Astrocyte (in vitro differentiated cells and primary cell): ENCODE measurements around the gene CDO1. TPM values are rescaled to one million over a fixed set of nuclear protein-coding genes. Genes with fewer than 3 reads are reported as not detected.

Source experiments
- DNase-seq: peaks from one replicate; pipeline ENCODE4 v3.0.0-alpha.2; 2010; ENCODE audit warnings: low read depth
- FAIRE-seq: peaks from 2 replicates; lab custom pipeline; 2011; peaks lifted over from hg19 to GRCh38; lab: Jason Lieb, UNC
- H2AFZ ChIP-seq: 2 replicates; pipeline ENCODE4 v1.6.0; 2012; ENCODE audit warnings: low read depth, low read length, inconsistent platforms
- H3K27ac ChIP-seq: 2 replicates; pipeline ENCODE4 v1.5.1; 2011; ENCODE audit warnings: low read depth, low read length, inconsistent platforms
- H3K27me3 ChIP-seq: 2 replicates; pipeline ENCODE4 v1.6.0; 2011; ENCODE audit warnings: low read length, inconsistent platforms; ENCODE audit not compliant: insufficient read depth
- H3K36me3 ChIP-seq: 2 replicates; pipeline ENCODE4 v1.5.1; 2011; ENCODE audit warnings: low read length, inconsistent platforms; ENCODE audit not compliant: insufficient read depth
- H3K4me1 ChIP-seq: 2 replicates; pipeline ENCODE4 v1.5.1; 2011; ENCODE audit warnings: low read length, inconsistent platforms; ENCODE audit not compliant: insufficient read depth
- H3K4me2 ChIP-seq: 2 replicates; pipeline ENCODE4 v1.6.0; 2012; ENCODE audit warnings: low read length, inconsistent platforms
- H3K4me3 ChIP-seq: 2 replicates; pipeline ENCODE4 v1.5.1; 2011; ENCODE audit warnings: low read depth, mild to moderate bottlenecking, low read length, inconsistent platforms; ENCODE audit not compliant: insufficient read depth
- H3K79me2 ChIP-seq: 2 replicates; pipeline ENCODE4 v1.6.0; 2012; ENCODE audit warnings: mild to moderate bottlenecking, low read length, inconsistent platforms; ENCODE audit not compliant: insufficient read depth
- H3K9ac ChIP-seq: 2 replicates; pipeline ENCODE4 v1.6.0; 2012; ENCODE audit warnings: mild to moderate bottlenecking, low read length, inconsistent platforms
- H3K9me3 ChIP-seq: 2 replicates; pipeline ENCODE4 v1.5.1; 2012; ENCODE audit warnings: low read depth, mild to moderate bottlenecking, low read length, inconsistent platforms; ENCODE audit not compliant: insufficient read depth
- H4K20me1 ChIP-seq: 2 replicates; pipeline ENCODE4 v1.6.0; 2012; ENCODE audit warnings: low read length, inconsistent platforms; ENCODE audit not compliant: insufficient read depth
- H3K27ac Mint-ChIP-seq: one replicate; pipeline ENCODE4 v1.8.0; 2021; ENCODE audit warnings: mild to moderate bottlenecking, mixed read lengths; ENCODE audit not compliant: unreplicated experiment
- H3K27me3 Mint-ChIP-seq: one replicate; pipeline ENCODE4 v1.8.0; 2021; ENCODE audit warnings: low read depth, mixed read lengths; ENCODE audit not compliant: unreplicated experiment
- H3K36me3 Mint-ChIP-seq: one replicate; pipeline ENCODE4 v1.8.0; 2021; ENCODE audit warnings: low read depth, mixed read lengths; ENCODE audit not compliant: unreplicated experiment
- H3K4me1 Mint-ChIP-seq: one replicate; pipeline ENCODE4 v1.8.0; 2021; ENCODE audit warnings: low read depth, mixed read lengths; ENCODE audit not compliant: unreplicated experiment
- H3K4me3 Mint-ChIP-seq: one replicate; pipeline ENCODE4 v1.8.0; 2021; ENCODE audit warnings: mild to moderate bottlenecking, moderate library complexity, mixed read lengths; ENCODE audit not compliant: unreplicated experiment
- H3K9me3 Mint-ChIP-seq: one replicate; pipeline ENCODE4 v1.8.0; 2021; ENCODE audit warnings: mild to moderate bottlenecking, mixed read lengths; ENCODE audit not compliant: unreplicated experiment
- CTCF ChIP-seq: IDR thresholded peaks from 2 replicates; pipeline ENCODE4 v1.5.1; 2011; ENCODE audit warnings: low read depth, mild to moderate bottlenecking, inconsistent platforms, low read length, moderate library complexity; ENCODE audit not compliant: insufficient read depth
- EZH2 ChIP-seq: IDR thresholded peaks from 2 replicates; pipeline ENCODE4 v1.6.1; 2012; ENCODE audit warnings: mild to moderate bottlenecking, low read length, inconsistent platforms; ENCODE audit not compliant: insufficient read depth
- total RNA-seq: library from RNA; stranded (reverse); gene quantifications from 2 replicates; pipeline ENCODE4 v1.2.1, GENCODE V29; 2021

Gene CDO1
- total RNA-seq, 1 donor from 2014 or later, result 6.1 TPM

DNA sequence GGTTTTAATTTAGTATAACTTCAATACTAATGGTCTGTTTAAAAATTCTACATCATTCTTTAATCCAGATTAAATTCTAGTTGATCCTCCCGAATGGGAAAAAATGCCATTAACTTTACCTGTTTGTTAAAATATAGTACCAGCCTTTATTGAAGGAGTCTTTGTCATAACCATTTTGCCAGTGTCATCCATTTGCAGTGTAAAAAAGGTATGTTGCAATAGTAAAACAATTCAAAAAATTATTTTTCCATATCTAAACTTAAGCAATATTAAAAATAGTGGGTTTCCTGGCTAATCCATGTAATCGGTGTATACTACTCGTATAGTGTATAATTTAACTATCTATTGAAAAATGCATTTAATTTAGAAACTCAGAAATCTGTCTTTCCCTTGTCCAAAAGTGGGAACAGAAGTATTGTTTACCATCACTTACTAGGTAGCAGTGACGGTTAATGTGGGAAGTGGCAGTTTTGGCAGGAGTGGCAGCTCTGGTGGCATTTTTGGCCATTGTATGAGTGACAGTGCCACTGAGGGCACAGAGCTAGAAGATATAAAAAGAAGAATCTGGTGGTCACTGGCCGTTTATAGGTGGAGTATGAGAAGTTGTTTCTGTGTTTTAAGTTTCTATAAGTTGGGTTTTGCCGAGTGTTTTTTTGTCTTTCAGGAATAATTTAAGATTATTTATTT, 27.1 kb upstream of the CDO1 start:
- Histone ChIP-seq H3K4me2 (peak overlapping the region; percentile 88), H3K79me2 (peaks cover 95% of the 10 kb centered on the region), H3K27me3 (no peaks in the 10 kb centered on the region), H4K20me1 (peaks cover 55% of the 10 kb centered on the region), H2AFZ (no peak overlapping the region), H3K9me3 (no peaks in the 10 kb centered on the region), H3K4me1 (no peaks in the 10 kb centered on the region), H3K36me3 (no peaks in the 10 kb centered on the region), H3K4me3 (peak overlapping the region; percentile 92), H3K27ac (no peak overlapping the region), H3K9ac (peak overlapping the region; percentile 91)
- Mint-ChIP-seq H3K4me3 (peak overlapping the region; percentile 94), H3K9me3 (no peaks in the 10 kb centered on the region), H3K27ac (no peak overlapping the region), H3K4me1 (peaks cover 19% of the 10 kb centered on the region), H3K27me3 (no peaks in the 10 kb centered on the region), H3K36me3 (no peaks in the 10 kb centered on the region)
- DNase-seq (no peak), FAIRE-seq (no peak)
- no peak for TF ChIP-seq CTCF

DNA sequence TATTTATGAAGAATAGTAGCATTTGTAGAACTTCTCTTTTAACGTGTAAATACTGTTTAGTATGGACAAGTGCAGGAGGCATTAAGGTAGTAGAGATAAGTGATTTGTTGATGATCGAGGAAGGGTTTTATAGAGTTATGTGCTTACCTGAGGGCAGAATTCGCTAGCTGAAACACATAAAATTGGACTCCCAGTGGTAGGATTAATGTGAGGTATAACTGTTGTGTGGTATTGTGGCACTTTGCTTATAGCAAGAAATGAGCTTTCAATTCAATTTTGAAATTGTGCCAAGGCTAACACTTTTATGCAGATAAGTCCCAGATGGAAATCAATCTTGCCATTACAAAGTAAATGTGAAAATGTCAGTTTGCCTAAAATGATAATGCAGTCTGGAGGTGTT, 26.5 kb upstream of the CDO1 start:
- no peaks in the 10 kb centered on the region for H3K36me3 ChIP-seq

More for the DNA sequence above, 26.5 kb upstream of the CDO1 start:
- DNase-seq (no peak), FAIRE-seq (no peak)
- Mint-ChIP-seq H3K4me3 (peak overlapping the region; percentile 94), H3K4me1 (peaks cover 21% of the 10 kb centered on the region), H3K27ac (peak overlapping the region; percentile 78), H3K36me3 (no peaks in the 10 kb centered on the region), H3K27me3 (no peaks in the 10 kb centered on the region), H3K9me3 (no peaks in the 10 kb centered on the region)
- no peaks in the 10 kb centered on the region for H3K9me3 ChIP-seq
- H3K79me2 ChIP-seq, result peaks cover 95% of the 10 kb centered on the region
- TF ChIP-seq EZH2 (no peak), CTCF (no peak)
- peak overlapping the region; percentile 88 for H3K4me2 ChIP-seq
- H3K27ac ChIP-seq, result peak overlapping the region; percentile 94
- H4K20me1 ChIP-seq, result peaks cover 55% of the 10 kb centered on the region
- no peak overlapping the region for H2AFZ ChIP-seq
- peak overlapping the region; percentile 92 for H3K4me3 ChIP-seq
- H3K27me3 ChIP-seq, result no peaks in the 10 kb centered on the region
- peak overlapping the region; percentile 91 for H3K9ac ChIP-seq
- H3K4me1 ChIP-seq, result no peaks in the 10 kb centered on the region
